HG03025 (cell line): ENCODE data around the gene CRACDL.

ENCODE experiments used
- ATAC-seq: cut with Tn5 transposase; IDR thresholded peaks from one replicate; pipeline ENCODE4 v1.9.1; 2021; ENCODE audit warnings: mild to moderate bottlenecking, moderate library complexity; ENCODE audit not compliant: unreplicated experiment, low FRiP score

Gene CRACDL

DNA sequence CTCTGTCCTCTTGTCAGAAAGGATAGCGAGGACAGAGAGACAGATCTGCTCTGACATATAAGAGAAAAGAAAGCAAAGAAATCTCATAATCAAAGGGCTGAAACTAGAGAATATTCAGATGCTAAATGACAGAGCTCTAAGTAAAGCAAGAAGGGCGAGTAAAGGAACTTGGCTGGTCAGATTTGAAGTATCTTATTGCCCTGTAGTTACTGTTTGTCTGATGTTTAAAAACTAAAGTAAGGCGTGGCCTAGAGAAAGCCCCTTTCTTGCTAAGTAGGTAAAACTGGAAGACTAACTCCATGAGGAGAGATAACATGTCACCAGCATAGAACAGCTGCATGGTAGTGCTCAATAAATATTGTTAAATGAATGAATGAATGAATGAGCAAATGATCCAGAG is 70.0 kb downstream of the CRACDL start:
- ATAC-seq, result no peak

GRCh38 chr2:98861601-98862000 is 74.4 kb downstream of the CRACDL start:
- no peak for ATAC-seq

DNA sequence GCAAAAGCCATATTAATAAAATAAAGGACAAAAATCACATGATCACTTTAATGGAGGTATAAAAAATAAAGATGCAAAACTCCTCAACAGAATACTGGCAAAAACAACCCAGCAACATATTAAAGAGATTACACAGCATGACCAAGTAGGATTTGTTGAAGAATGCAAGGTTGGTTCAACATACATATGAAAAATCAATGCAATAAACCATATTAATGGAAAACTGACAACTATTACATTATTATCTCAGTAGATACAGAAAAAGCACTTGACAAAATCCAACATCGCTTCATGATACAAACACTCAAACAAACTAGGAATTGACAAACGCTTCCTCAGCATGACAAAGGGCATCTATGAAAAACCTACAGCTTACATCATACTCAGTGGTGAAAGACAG is 76.7 kb downstream of the CRACDL start:
- no peak for ATAC-seq

- no peak for ATAC-seq
Observed at GRCh38 chr2:98857001-98857400, 79.0 kb downstream of the CRACDL start.

DNA sequence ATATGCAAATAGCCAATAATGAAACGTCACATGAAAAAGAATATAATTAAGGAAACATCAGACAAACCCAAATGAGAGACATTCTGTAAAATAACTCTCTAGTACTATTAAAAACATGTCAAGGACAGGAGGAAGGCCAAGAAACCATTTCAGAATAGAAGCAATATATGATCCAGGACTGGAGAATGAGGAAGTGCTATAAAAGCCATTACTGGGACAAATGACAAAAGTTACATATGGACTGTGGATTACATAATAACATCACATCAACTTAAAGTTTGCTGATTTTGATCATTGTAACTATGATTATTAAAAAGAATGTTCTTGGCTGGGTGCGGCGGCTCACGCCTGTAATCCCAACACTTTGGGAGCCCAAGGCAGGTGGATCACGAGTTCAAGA is 81.3 kb downstream of the CRACDL start:
- no peak for ATAC-seq

DNA sequence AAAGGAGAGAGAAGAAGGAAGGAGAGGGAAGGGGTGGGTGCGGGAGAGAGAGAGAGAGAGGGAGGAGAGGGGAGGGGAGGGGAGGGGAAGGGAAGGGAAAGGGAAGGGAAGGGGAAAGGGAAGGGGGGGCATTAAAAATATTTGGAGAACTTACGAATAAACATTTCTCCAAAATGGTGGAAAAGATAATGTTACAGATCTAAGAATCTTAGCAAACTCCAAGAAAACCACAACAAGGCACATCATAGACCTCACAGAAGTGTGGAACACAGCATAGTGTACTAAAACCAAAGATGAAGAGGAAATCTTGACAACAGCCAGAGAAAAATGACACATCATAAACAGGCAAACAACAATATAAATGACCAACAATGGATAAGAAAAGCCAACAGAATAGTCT is 83.1 kb downstream of the CRACDL start:
- ATAC-seq, result no peak

DNA sequence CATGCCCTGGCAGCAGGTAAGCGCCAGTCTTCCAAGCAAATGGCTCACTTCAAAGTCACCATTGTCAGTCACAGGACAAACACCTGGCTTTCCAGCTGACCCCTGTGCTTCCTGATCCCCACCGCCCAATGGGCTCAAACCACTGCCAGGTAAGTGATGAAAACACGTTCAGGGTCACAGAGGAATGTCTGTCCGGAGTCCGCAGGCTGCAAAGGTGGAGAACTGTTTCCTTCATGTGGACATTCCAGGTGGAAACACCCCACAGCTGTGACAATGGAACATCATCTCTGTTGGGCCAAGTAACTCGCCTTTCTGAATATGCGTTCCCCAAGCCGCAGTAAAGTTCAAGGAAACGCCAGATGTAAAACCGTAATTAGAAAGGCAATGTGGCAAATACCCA is 86.0 kb downstream of the CRACDL start:
- no peak for ATAC-seq

DNA sequence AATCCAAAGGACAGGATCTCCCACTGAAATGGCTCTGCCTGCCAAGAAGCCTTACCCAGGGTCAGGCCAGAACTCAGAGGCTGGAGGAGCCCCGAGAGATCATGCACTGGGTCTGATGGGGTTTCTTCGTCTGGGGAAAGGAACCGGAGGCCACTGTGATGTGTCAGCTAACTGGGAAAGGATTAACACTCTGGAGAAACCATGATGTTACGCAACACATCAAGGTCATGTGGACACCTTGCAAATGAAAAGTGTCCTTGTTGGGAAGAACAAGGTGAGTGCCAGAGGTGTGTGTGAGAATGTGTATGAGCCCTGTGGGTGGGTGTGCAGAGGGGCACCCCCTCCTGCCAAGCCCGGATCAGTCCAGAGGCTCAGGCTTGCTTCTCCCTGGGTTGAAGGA is 86.9 kb downstream of the CRACDL start:
- ATAC-seq, result no peak

- no peak for ATAC-seq
Observed at GRCh38 chr2:98847853-98848252, 88.2 kb downstream of the CRACDL start.

DNA sequence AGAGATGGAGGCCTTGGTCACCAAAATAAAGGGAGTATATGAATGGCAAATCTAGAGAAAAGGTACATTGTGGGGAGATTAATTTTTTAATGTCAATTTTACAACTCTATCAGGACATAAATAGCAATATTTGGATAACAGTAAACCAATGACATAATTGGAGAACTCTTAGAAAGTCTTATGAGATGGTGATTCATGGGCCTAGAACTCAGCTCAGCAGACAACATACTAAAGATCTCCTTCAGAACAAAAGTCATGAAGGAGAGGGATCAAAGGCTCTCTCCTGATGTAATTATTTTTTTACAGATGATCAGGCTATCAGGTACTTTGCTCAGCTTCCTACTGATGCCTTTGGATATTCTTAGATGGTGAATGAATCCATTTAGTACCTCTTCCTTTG is 90.0 kb downstream of the CRACDL start:
- ATAC-seq, result no peak

DNA sequence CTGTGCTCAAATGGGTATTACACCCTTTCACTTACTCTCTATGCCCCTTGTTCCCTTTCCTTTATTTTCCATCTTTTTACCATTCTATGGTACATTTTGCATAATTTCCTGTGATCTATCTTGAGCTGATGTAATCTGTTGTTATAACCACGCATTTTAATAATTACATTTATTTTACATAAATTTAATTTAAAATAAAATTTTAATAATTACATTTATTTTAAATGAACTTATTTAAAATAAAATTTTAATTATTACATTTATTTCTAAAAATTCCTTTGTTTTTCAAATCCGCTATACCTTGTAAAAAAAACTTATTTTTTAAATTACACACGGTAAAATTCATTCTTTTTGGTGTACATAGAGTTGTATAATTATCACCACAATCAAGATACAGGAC is 93.9 kb downstream of the CRACDL start:
- no peak for ATAC-seq

GRCh38 chr2:98839292-98839691 is 96.7 kb downstream of the CRACDL start:
- no peak for ATAC-seq

DNA sequence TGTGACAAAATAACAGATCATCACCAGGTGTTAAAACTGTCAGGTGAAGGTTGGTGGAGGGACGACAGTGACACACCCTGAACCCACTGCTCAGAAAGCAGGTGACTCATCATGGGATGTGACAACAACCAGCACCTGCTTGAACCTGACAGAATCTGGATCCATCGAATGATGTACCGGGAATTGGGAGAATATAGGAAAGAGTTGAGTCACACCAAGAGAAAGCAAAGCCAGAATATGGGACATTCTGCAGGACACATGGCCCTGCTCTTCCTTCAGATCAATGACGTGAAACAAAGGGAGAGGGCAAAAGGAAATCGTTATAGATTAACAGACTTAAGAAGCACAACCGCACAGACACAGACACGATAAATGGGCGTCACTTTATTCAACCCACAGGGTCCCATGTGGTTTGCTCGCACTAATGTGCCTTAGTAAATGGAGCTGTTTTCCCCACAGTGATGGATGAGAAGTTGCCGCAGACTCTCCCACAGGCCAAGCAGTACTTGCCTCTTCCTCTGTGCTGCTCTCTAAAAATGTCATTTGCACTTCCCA is 100.1 kb downstream of the CRACDL start:
- ATAC-seq, result no peak

GRCh38 chr2:98833917-98834263 is 102.1 kb downstream of the CRACDL start:
- no peak for ATAC-seq

- ATAC-seq, result no peak
Observed at GRCh38 chr2:98833172-98833916, 102.7 kb downstream of the CRACDL start.

- ATAC-seq, result no peak
Observed at GRCh38 chr2:98832172-98832571, 103.9 kb downstream of the CRACDL start.

- no peak for ATAC-seq
Observed at GRCh38 chr2:98830571-98831145, 105.4 kb downstream of the CRACDL start.

GRCh38 chr2:98829581-98830270 is 106.3 kb downstream of the CRACDL start:
- no peak for ATAC-seq

- ATAC-seq, result no peak
Observed at GRCh38 chr2:98828793-98829371, 107.1 kb downstream of the CRACDL start.

DNA sequence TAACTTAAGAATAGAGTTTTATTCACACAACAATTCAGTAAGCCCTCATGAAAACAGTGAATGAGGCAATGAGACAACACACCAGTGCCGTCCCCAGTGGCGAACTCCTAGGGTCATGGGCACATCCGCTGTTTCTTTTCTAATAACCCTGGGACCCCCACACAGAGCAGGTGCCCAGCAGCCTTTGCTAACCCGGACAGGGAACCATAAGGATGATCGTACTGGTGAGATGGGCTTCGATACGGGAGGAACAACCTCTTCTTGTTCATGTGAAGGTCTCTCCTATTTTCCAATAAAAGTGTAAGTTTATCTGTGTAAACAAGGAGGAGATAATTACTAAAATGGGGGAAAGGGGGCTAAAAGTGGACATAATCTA is 107.7 kb downstream of the CRACDL start:
- no peak for ATAC-seq

- no peak for ATAC-seq
Observed at GRCh38 chr2:98827625-98828368, 108.2 kb downstream of the CRACDL start.
